Aorta (tissue), 5 donors: ENCODE measurements around the gene AP2A2. TPM values are rescaled to one million over a fixed set of nuclear protein-coding genes. Genes with fewer than 3 reads are reported as not detected.

Experiments
- ATAC-seq: fragments of 200-7000 bp; cut with Tn5 transposase; one replicate; pipeline ENCODE4 v1.9.1; 2022; ENCODE audit warnings: moderate library complexity; ENCODE audit not compliant: low FRiP score
- DNase-seq, 2 donors: peaks; one replicate each; pipeline ENCODE4 v3.0.0-alpha.2; 2020
- H3K27ac ChIP-seq, 2 donors: one replicate each; pipeline ENCODE4 v1.5.1; 2013; ENCODE audit warnings: low read length in 2 of 2, mild to moderate bottlenecking in 2 of 2, moderate library complexity in 2 of 2, control low read depth in 1 of 2, inconsistent platforms in 1 of 2, low read depth in 1 of 2
- H3K27me3 ChIP-seq, 2 donors: one replicate each; pipeline ENCODE4 v1.6.1; 2013; ENCODE audit warnings: control low read depth in 1 of 2, low read length in 1 of 2, mild to moderate bottlenecking in 1 of 2, moderate library complexity in 1 of 2; ENCODE audit not compliant: insufficient read depth in 2 of 2, control insufficient read depth in 1 of 2
- H3K36me3 ChIP-seq, 2 donors: one replicate each; pipeline ENCODE4 v1.6.1; 2013; ENCODE audit warnings: control low read depth in 1 of 2, low read length in 1 of 2, mild to moderate bottlenecking in 1 of 2; ENCODE audit not compliant: insufficient read depth in 2 of 2, control insufficient read depth in 1 of 2
- H3K4me1 ChIP-seq, 2 donors: one replicate each; pipeline ENCODE4 v1.6.1; 2013; ENCODE audit warnings: low read length in 2 of 2, control low read depth in 1 of 2, mild to moderate bottlenecking in 1 of 2, moderate library complexity in 1 of 2; ENCODE audit not compliant: insufficient read depth in 2 of 2, control insufficient read depth in 1 of 2
- H3K4me3 ChIP-seq, 2 donors: one replicate each; pipeline ENCODE4 v1.5.1; 2013; ENCODE audit warnings: low read length in 2 of 2, control low read depth in 1 of 2, mild to moderate bottlenecking in 1 of 2
- H3K9me3 ChIP-seq: one replicate; pipeline ENCODE4 v1.6.1; 2013; ENCODE audit warnings: mild to moderate bottlenecking, low read length; ENCODE audit not compliant: control insufficient read depth
- WGBS, 2 donors: extraction: QIAGEN DNeasy Blood & Tissue Kit; methylation state at CpG; one replicate each; pipeline ENCODE4 v1.1.7; 2013; 5-methylcytosine and 5-hydroxymethylcytosine counted together
- intact Hi-C, 2 donors: fragments of 100-400 bp; cut with DNase I; formaldehyde crosslinking; loops; one replicate each; pipeline versions ENCODE4 v1.14.2 to v1.15.0; 2022
- polyA plus RNA-seq, 2 donors: library from polyadenylated mRNA; stranded (reverse); fragments of 200-250 nt; gene quantifications; one replicate each; pipeline ENCODE4 v1.2.3, GENCODE V29; 2013
- total RNA-seq, 2 donors: library from RNA; stranded (reverse); fragmentation: NEBNext Ultra II Directional; extraction: Animal tissue kit (Norgen Biotek cat#: 25700); gene quantifications; one replicate each; pipeline ENCODE4 v1.2.1, GENCODE V29; 2021
- donor health status: healthy with polysubstance abuse.
- donor health status: Bipolar disorder and iron deficiency.
- donor health status: DM: no; HTN: no; CAD: no.
- donor health status: DM: no; HTN: no; CAD: no.
- donor health status: DM: yes; HTN: yes; CAD: no.

AP2A2 gene
- total and polyA plus RNA-seq, 4 donors, result 14.0 to 147 (median 70.3) TPM

DNA sequence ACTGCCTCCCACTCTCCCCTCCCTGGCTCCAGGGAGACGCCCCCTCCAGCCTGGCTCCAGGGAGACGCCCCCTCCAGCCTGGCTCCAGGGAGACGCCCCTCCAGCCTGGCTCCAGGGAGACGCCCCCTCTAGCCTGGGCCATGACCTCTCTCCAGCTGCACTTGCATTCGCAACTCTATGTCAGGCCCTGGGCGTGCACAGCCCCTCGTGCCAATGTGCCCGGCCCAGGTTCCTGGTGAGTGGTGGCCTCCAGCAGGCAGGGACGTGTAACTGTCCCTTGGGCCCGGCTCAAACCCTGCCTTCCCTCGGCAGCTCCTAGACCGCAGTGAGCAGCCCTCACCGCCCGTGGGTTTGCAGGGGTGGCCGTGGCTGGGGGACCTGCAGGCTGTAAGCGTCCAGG, 104.0 kb downstream of the AP2A2 start:
- no peaks in the 10 kb centered on the region for H3K9me3 ChIP-seq
- DNase-seq (no peak), ATAC-seq (no peak)
- H3K27ac ChIP-seq, result no peak overlapping the region
- no peaks in the 10 kb centered on the region for H3K36me3 ChIP-seq
- H3K4me1 ChIP-seq, result no peaks in the 10 kb centered on the region
- intact Hi-C loops, result no loop called here
- H3K4me3 ChIP-seq, result no peak overlapping the region
- 44 to 57% methylated on average over 16 of the region's 16 CpGs for WGBS, 2 donors
- H3K27me3 ChIP-seq, result no peaks in the 10 kb centered on the region

DNA sequence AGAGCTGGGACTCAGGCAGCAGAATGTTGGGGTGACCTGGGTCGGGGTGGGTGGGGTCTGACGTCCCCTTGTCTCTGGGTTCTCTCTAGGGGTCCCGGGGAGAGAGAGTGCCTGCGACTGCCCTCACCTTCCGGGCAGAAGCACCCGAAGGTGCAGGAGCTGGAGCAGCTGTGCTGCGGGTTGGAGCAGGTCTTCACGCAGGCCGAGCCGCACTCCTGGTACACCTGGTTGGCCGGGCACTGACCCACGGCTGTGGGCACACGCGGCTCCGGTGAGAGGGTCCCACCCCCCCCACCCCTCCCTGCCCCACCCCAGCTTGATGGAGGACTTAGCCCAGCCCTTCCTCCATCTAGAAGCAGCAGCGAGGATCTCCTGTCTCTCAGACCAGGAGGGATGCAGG, 104.4 kb downstream of the AP2A2 start:
- intact Hi-C loops, result no loop called here
- Histone ChIP-seq H3K27me3 (no peaks in the 10 kb centered on the region), H3K27ac (no peak overlapping the region), H3K4me1 (no peaks in the 10 kb centered on the region), H3K36me3 (no peaks in the 10 kb centered on the region), H3K9me3 (no peaks in the 10 kb centered on the region), H3K4me3 (no peak overlapping the region)
- DNase-seq (no peak), ATAC-seq (no peak)
- WGBS, 2 donors, result 72 to 79% methylated on average over 16 of the region's 16 CpGs

DNA sequence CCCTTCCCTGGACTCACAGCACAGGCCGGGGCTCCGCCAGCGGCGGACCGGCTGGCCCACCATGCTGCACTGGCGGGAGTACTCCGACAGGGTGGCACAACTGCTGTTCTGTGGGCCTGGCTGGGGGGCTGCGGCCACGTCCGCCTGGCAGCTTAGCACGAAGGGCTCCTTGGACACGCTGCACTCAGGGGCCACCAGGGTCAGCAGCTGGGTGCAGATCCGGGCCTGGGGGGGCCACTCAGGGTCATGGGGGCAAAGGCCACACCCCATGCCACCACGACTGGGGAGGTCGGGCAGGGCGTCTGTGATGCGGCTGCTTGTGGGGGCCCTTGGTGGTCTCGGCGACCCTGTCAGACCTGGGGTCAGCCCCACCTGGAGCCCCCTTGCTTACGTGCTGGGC, 104.9 kb downstream of the AP2A2 start:
- ATAC-seq, result no peak
- Histone ChIP-seq H3K27me3 (no peaks in the 10 kb centered on the region), H3K4me1 (no peaks in the 10 kb centered on the region), H3K27ac (no peak overlapping the region), H3K4me3 (no peak overlapping the region), H3K9me3 (no peaks in the 10 kb centered on the region), H3K36me3 (no peaks in the 10 kb centered on the region)
- no peak for DNase-seq
- intact Hi-C loops, result no loop called here
- 71 to 72% methylated on average over 20 of the region's 20 CpGs for WGBS, 2 donors

DNA sequence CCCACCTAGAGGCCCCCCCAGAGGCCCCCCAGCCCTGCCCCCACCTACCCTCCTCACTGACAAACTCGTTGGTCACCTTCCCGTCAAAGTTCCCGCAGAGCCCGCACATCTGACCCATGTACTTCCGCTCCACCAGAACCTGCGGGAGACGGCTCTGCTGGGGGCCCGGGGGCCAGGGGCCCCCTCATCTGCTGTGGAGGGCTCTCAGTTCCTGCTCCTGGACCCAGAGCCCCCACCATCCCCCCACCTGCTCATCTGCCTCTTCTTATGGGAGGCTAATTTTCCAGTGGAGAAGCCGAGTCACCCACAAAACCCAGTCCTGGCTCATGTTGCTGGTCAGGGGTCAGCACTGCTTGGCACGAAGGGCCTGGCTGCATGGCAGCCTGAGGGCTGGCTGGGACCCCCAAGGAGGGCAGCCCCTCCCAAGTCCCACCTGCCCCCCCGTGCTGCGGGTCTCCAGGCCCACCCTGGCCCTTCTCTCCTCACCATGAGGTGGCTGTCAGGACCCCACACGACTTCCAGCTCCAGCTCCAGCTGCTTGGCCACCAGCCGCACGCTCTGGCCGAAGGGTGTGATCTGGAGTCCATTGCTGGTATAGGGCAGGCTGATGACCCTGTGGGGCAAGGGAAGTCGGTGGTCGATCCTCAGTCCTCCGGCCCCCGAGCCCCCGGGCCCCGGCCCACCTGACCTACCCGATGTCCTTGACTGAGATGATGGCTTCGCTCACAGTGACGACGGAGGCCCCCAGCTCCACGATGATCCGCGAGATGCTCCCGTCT, 105.6 kb downstream of the AP2A2 start:
- DNase-seq (no peak), ATAC-seq (no peak)
- no peaks in the 10 kb centered on the region for H3K4me1 ChIP-seq
- H3K36me3 ChIP-seq, result no peaks in the 10 kb centered on the region
- no peak overlapping the region for H3K27ac ChIP-seq
- intact Hi-C loops, result no loop called here
- 88 to 90% methylated on average over 26 to 30 of the region's 30 CpGs for WGBS, 2 donors
- no peaks in the 10 kb centered on the region for H3K27me3 ChIP-seq
- H3K9me3 ChIP-seq, result no peaks in the 10 kb centered on the region
- no peak overlapping the region for H3K4me3 ChIP-seq

DNA sequence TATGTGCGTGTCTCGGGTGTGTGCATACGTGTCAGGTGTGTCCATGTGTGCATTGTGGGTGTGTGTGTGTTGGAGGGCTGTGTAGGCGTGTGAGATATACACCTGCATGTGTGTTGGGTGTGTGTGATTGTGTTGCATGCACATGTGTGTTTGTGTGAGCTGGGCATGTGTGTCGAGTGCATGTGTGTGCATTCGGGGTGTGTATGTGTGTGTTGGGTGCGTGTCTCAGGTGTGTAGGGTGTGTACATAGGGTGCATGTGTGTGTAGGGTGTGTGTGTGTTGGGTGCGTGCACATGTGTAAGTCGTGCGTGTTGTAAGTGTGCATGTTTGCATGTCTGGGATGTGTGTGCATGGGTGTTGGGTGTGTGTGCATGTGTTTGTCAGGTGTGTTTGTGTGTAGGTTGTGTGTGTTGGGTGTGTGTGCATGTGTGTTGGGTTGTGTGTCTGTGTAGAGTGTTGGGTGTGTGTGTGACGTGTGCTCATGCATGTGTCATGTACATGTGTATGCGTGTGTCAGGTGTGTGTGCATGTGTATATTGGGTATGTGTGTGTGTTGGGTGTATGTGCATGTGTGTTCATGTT, 106.7 kb downstream of the AP2A2 start:
- H3K27ac ChIP-seq, result no peak overlapping the region
- DNase-seq (no peak), ATAC-seq (no peak)
- no peaks in the 10 kb centered on the region for H3K4me1 ChIP-seq
- H3K4me3 ChIP-seq, result no peak overlapping the region
- H3K36me3 ChIP-seq, result no peaks in the 10 kb centered on the region
- intact Hi-C loops, result no loop called here
- no peaks in the 10 kb centered on the region for H3K9me3 ChIP-seq
- WGBS, 2 donors, result 97% methylated on average over 12 of the region's 12 CpGs
- H3K27me3 ChIP-seq, result no peaks in the 10 kb centered on the region

DNA sequence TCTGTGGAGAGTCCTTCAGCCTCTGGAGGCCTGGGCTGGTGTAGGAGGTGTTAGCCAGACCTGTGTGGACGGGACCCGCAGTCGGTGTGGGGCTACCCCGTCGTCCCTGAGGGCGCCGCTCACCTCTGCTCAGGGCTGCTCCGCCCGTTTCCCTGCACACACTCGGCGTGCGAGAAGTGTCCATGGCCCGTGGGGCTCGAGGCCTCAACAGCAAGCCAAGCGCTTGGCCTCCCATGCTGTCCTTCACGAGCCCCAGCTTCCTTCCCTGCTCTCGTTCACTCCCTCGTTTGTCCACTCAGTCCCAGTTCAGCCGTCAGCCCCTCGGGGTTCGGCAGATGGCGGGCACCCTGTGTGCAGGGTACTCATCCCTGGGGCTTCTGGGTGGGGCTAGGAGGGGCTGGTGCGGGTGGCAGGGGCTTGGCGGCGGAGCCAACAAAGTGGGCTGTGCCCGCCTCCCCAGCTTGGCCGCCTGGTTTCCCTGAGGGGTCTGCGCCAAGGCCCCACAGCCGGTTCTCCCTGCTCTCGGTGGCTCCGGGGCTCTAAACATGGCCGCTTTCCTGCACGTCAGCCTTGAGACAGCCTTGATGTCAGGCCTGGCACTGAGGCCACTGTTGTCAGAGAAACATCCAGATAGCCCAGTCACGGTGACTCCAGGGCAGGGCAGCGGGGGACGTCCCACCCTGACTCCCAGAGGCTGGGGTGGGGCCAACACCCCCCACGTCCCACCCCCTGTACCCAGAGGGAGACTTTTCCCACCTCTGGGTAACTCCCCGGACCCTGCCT, 107.5 kb downstream of the AP2A2 start:
- no peak for DNase-seq
- H3K27me3 ChIP-seq, result no peaks in the 10 kb centered on the region
- ATAC-seq, result no peak
- H3K9me3 ChIP-seq, result no peaks in the 10 kb centered on the region
- intact Hi-C loops, result no loop called here
- H3K4me3 ChIP-seq, result no peak overlapping the region
- 64 to 68% methylated on average over 34 to 38 of the region's 38 CpGs for WGBS, 2 donors
- no peaks in the 10 kb centered on the region for H3K36me3 ChIP-seq
- H3K27ac ChIP-seq, result no peak overlapping the region
- H3K4me1 ChIP-seq, result no peaks in the 10 kb centered on the region

DNA sequence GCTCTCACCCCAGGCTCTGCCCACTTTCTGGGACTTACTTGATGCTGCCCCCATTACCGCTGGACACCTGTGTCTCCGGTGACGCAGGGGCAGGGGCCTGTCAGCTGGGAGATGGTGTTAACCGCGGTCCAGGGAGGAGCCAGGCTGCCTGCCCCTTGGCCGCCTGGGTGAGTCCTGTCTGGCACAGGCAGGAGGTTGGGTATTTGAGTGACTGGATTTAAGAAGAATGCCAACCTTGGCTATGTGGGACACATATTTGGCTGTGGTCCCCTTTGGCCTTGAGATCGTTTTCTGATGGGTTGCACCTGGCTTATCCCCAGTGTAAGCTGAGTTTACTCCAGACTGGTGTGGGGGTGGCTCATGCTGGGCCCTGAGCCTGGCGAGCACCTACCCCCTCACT, 108.3 kb downstream of the AP2A2 start:
- Histone ChIP-seq H3K9me3 (no peaks in the 10 kb centered on the region), H3K27ac (no peak overlapping the region), H3K36me3 (no peaks in the 10 kb centered on the region), H3K4me1 (no peaks in the 10 kb centered on the region), H3K27me3 (no peaks in the 10 kb centered on the region), H3K4me3 (no peak overlapping the region)
- WGBS, 2 donors, result 6 to 10% methylated on average over 8 of the region's 8 CpGs
- ATAC-seq (no peak), DNase-seq (no peak)
- intact Hi-C loops, result no loop called here

DNA sequence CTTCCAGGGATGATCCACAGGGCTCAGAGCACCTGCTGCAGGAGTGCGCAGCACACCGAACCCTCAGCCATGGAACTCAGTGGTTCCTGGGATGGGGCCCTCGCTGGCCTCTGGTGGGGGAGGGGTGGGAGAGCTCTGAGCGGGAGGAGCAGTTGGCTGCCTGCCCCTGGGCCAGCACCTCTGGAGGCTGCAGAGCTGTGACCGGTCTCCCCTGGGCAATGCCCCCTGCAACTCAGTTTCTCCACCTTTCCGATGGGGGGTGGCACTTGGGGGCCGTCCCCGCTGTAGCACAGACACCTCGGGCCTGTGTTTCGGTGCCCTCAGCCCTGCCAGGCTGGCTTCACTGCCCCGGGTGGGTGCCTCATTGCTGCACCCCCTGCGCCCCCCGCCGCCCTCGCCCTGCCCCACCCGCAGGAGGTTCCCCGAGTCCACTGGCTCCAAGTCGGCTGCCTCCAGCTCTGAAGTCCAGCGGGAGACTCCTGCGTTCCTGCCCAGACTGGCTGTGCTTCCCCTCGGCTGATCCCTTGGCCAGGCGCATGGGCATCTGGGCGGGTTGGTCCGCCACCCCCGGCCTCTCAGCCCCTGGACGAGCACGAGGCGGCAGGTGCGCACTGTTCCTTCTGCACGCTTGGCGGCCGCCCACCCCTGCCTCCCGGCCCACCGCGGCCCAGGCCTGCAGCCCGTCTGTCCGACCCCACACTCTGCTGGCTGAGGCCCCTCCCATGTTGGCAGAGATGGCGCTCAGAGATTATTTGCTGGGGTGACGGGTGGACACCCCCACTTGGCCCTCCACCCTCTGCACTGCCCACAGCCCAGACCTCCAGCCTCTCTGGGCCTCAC, 109.0 kb downstream of the AP2A2 start:
- H3K4me1 ChIP-seq, result no peaks in the 10 kb centered on the region
- DNase-seq (no peak), ATAC-seq (no peak)
- H3K9me3 ChIP-seq, result no peaks in the 10 kb centered on the region
- WGBS, 2 donors, result 21 to 34% methylated on average over 35 to 39 of the region's 39 CpGs
- no peak overlapping the region for H3K27ac ChIP-seq
- intact Hi-C loops, result no loop called here
- no peaks in the 10 kb centered on the region for H3K27me3 ChIP-seq
- no peaks in the 10 kb centered on the region for H3K36me3 ChIP-seq
- no peak overlapping the region for H3K4me3 ChIP-seq
